Activated naive CD8-positive, alpha-beta T cell (primary cell): Measurements from ENCODE around the gene LRRC32.
A peak's percentile ranks its signal among the peaks of the same experiment; 100 is the strongest.

Experiments used
- H3K27ac Mint-ChIP-seq: one replicate; pipeline ENCODE4 v1.8.0; 2021; ENCODE audit warnings: mixed read lengths
- H3K27me3 Mint-ChIP-seq: one replicate; pipeline ENCODE4 v1.8.0; 2021; ENCODE audit warnings: mixed read lengths
- H3K36me3 Mint-ChIP-seq: one replicate; pipeline ENCODE4 v1.8.0; 2021; ENCODE audit warnings: mixed read lengths
- H3K4me1 Mint-ChIP-seq: one replicate; pipeline ENCODE4 v1.8.0; 2021; ENCODE audit warnings: low read depth, mixed read lengths
- H3K4me3 Mint-ChIP-seq: one replicate; pipeline ENCODE4 v1.8.0; 2021; ENCODE audit warnings: mild to moderate bottlenecking, mixed read lengths
- H3K9me3 Mint-ChIP-seq: one replicate; pipeline ENCODE4 v1.8.0; 2021; ENCODE audit warnings: low read depth, mixed read lengths

LRRC32 gene

GRCh38 chr11:76691655-76692054 is 21.1 kb upstream of the LRRC32 start:
- H3K27ac Mint-ChIP-seq, result no peak overlapping the region
- peaks cover 8% of the 10 kb centered on the region for H3K4me1 Mint-ChIP-seq
- H3K4me3 Mint-ChIP-seq, result no peak overlapping the region
- H3K36me3 Mint-ChIP-seq, result no peaks in the 10 kb centered on the region
- H3K27me3 Mint-ChIP-seq, result no peaks in the 10 kb centered on the region
- no peaks in the 10 kb centered on the region for H3K9me3 Mint-ChIP-seq

GRCh38 chr11:76690736-76691135 is 20.2 kb upstream of the LRRC32 start:
- Mint-ChIP-seq H3K4me1 (peaks cover 16% of the 10 kb centered on the region), H3K9me3 (no peaks in the 10 kb centered on the region), H3K4me3 (no peak overlapping the region), H3K27ac (no peak overlapping the region), H3K36me3 (no peaks in the 10 kb centered on the region), H3K27me3 (no peaks in the 10 kb centered on the region)

GRCh38 chr11:76689313-76690260 is 19.0 kb upstream of the LRRC32 start:
- H3K36me3 Mint-ChIP-seq, result no peaks in the 10 kb centered on the region
- no peak overlapping the region for H3K27ac Mint-ChIP-seq
- no peaks in the 10 kb centered on the region for H3K27me3 Mint-ChIP-seq
- no peaks in the 10 kb centered on the region for H3K9me3 Mint-ChIP-seq
- no peak overlapping the region for H3K4me3 Mint-ChIP-seq
- peaks cover 16% of the 10 kb centered on the region for H3K4me1 Mint-ChIP-seq

- Mint-ChIP-seq H3K27ac (no peak overlapping the region), H3K27me3 (no peaks in the 10 kb centered on the region), H3K9me3 (no peaks in the 10 kb centered on the region), H3K4me1 (peaks cover 16% of the 10 kb centered on the region), H3K4me3 (no peak overlapping the region), H3K36me3 (no peaks in the 10 kb centered on the region)
Observed at GRCh38 chr11:76688146-76688545, 17.6 kb upstream of the LRRC32 start.

GRCh38 chr11:76686261-76687079 is 15.9 kb upstream of the LRRC32 start:
- H3K27me3 Mint-ChIP-seq, result no peaks in the 10 kb centered on the region
- no peaks in the 10 kb centered on the region for H3K9me3 Mint-ChIP-seq
- peaks cover 16% of the 10 kb centered on the region for H3K4me1 Mint-ChIP-seq
- no peaks in the 10 kb centered on the region for H3K36me3 Mint-ChIP-seq
- H3K4me3 Mint-ChIP-seq, result peak overlapping the region; percentile 78
- H3K27ac Mint-ChIP-seq, result peak overlapping the region; percentile 50

GRCh38 chr11:76685831-76686230 is 15.3 kb upstream of the LRRC32 start:
- Mint-ChIP-seq H3K9me3 (no peaks in the 10 kb centered on the region), H3K4me3 (peak overlapping the region; percentile 78), H3K36me3 (no peaks in the 10 kb centered on the region), H3K4me1 (peaks cover 16% of the 10 kb centered on the region), H3K27ac (no peak overlapping the region), H3K27me3 (no peaks in the 10 kb centered on the region)

- H3K4me3 Mint-ChIP-seq, result no peak overlapping the region
- no peaks in the 10 kb centered on the region for H3K36me3 Mint-ChIP-seq
- H3K27me3 Mint-ChIP-seq, result no peaks in the 10 kb centered on the region
- H3K27ac Mint-ChIP-seq, result no peak overlapping the region
- no peaks in the 10 kb centered on the region for H3K9me3 Mint-ChIP-seq
- peaks cover 17% of the 10 kb centered on the region for H3K4me1 Mint-ChIP-seq
Observed at GRCh38 chr11:76685237-76685636, 14.7 kb upstream of the LRRC32 start.

GRCh38 chr11:76684516-76684915 is 14.0 kb upstream of the LRRC32 start:
- H3K27me3 Mint-ChIP-seq, result peaks cover 2% of the 10 kb centered on the region
- no peak overlapping the region for H3K4me3 Mint-ChIP-seq
- no peaks in the 10 kb centered on the region for H3K36me3 Mint-ChIP-seq
- H3K27ac Mint-ChIP-seq, result no peak overlapping the region
- peaks cover 19% of the 10 kb centered on the region for H3K4me1 Mint-ChIP-seq
- no peaks in the 10 kb centered on the region for H3K9me3 Mint-ChIP-seq

GRCh38 chr11:76683161-76684095 is 12.9 kb upstream of the LRRC32 start:
- Mint-ChIP-seq H3K9me3 (no peaks in the 10 kb centered on the region), H3K36me3 (no peaks in the 10 kb centered on the region), H3K27ac (no peak overlapping the region), H3K27me3 (peaks cover 2% of the 10 kb centered on the region), H3K4me1 (peaks cover 19% of the 10 kb centered on the region), H3K4me3 (no peak overlapping the region)

GRCh38 chr11:76682684-76683083 is 12.1 kb upstream of the LRRC32 start:
- Mint-ChIP-seq H3K36me3 (no peaks in the 10 kb centered on the region), H3K4me1 (peaks cover 19% of the 10 kb centered on the region), H3K4me3 (no peak overlapping the region), H3K27me3 (peaks cover 2% of the 10 kb centered on the region), H3K9me3 (no peaks in the 10 kb centered on the region), H3K27ac (no peak overlapping the region)

- peaks cover 15% of the 10 kb centered on the region for H3K4me1 Mint-ChIP-seq
- no peak overlapping the region for H3K4me3 Mint-ChIP-seq
- no peak overlapping the region for H3K27ac Mint-ChIP-seq
- H3K27me3 Mint-ChIP-seq, result peaks cover 2% of the 10 kb centered on the region
- no peaks in the 10 kb centered on the region for H3K36me3 Mint-ChIP-seq
- no peaks in the 10 kb centered on the region for H3K9me3 Mint-ChIP-seq
Observed at GRCh38 chr11:76682106-76682505, 11.6 kb upstream of the LRRC32 start.

- Mint-ChIP-seq H3K27me3 (peaks cover 2% of the 10 kb centered on the region), H3K4me1 (peaks cover 3% of the 10 kb centered on the region), H3K4me3 (no peak overlapping the region), H3K36me3 (no peaks in the 10 kb centered on the region), H3K27ac (no peak overlapping the region), H3K9me3 (no peaks in the 10 kb centered on the region)
Observed at GRCh38 chr11:76680518-76681425, 10.2 kb upstream of the LRRC32 start.

GRCh38 chr11:76678321-76678720 is 7.8 kb upstream of the LRRC32 start:
- H3K4me1 Mint-ChIP-seq, result peaks cover 5% of the 10 kb centered on the region
- H3K9me3 Mint-ChIP-seq, result no peaks in the 10 kb centered on the region
- H3K4me3 Mint-ChIP-seq, result no peak overlapping the region
- H3K27me3 Mint-ChIP-seq, result peaks cover 2% of the 10 kb centered on the region
- no peak overlapping the region for H3K27ac Mint-ChIP-seq
- no peaks in the 10 kb centered on the region for H3K36me3 Mint-ChIP-seq

- Mint-ChIP-seq H3K4me1 (peaks cover 12% of the 10 kb centered on the region), H3K27me3 (peaks cover 2% of the 10 kb centered on the region), H3K4me3 (no peak overlapping the region), H3K36me3 (no peaks in the 10 kb centered on the region), H3K27ac (no peak overlapping the region), H3K9me3 (no peaks in the 10 kb centered on the region)
Observed at GRCh38 chr11:76677458-76677765, 6.9 kb upstream of the LRRC32 start.
